IMR-90 (cell line): Measurements from ENCODE around the gene SERPIND1.

Source experiments
- CTCF ChIP-seq: conservative IDR thresholded peaks from 2 replicates; pipeline ENCODE4 v1.5.1; 2012; ENCODE audit warnings: mild to moderate bottlenecking, low read depth, low read length, improper control_type of control experiment
- RFX5 ChIP-seq: IDR thresholded peaks from 2 replicates; pipeline ENCODE4 v1.8.0; 2012; ENCODE audit warnings: low read depth, mild to moderate bottlenecking, low read length, moderate library complexity

GRCh38 chr22:20773793-20774212 is at the start of gene SERPIND1:
- TF ChIP-seq RFX5: no peak
- no peak for TF ChIP-seq CTCF
